OCI-M2 (cell line): ENCODE data around the gene PRUNE2.
"Not testable (repeated sequence)": the region's sequence is repeated elsewhere in the genome, so short reads cannot be mapped to it uniquely, and the experiment has no call there.

ENCODE experiments used
- DNase-seq: peaks from one replicate; lab custom pipeline; 2025; ENCODE audit not compliant: unreplicated experiment; lab: John Stamatoyannopoulos, UW

The PRUNE2 gene

DNA sequence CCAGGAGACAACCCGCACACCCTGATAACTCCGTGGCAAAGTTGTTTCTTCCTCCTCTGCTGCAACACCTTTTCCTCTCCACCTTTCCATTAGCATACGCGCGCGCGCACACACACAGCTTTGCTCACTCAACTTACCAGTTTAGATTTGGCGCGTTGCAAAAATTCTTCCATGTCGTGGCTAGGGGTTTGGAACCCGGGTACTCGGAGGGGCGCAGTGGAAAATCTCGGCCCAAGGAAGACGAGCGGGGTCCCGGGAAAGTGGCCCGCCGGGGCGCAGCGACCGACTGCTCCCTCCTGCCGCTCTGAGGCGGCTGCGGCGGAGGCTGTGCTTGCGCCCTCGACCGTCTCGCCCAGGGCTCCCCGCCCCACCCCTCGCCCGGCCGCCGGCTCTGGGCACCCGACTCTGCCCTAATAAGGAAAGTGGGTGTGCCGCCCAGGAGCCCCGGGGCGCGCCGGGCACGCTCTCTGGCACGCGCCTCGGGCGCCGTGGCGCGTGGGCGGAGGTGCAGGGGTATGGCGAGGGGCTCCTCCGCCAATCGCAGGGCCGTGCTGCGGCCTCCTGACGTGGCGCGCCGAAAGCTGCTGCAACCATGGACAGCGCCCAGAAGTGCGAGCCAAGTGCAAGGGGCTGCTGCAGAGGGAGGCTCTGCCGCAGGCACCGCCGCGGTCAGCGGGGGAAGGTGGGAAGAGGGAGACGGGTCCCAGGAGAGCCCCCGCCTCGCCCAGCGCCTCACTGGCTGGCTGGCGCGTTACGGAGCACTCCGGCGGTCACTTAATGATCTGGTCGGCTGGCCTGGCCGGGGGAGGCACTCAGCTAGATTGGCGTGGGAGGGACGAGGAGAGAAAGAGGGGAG, at the start of gene PRUNE2:
Gene PRUNE2 (minus strand): TSS at position 324 of the 856 bp plus-strand sequence. CDS start 151 bp downstream, at position 173.
- no peak for DNase-seq

DNA sequence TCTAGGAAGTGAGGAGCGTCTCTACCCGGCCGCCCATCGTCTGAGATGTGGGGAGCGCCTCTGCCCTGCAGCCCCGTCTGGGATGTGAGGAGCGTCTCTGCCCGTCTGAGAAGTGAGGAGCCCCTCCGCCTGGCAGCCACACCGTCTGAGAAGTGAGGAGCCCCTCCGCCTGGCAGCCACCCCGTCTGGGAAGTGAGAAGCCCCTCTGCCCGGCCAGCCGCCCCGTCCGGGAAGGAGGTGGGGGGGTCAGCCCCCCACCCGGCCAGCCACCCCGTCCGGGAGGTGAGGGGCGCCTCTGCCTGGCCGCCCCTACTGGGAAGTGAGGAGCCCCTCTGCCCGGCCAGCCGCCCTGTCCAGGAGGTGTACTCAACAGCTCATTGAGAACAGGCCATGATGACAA, 49.5 kb upstream of the PRUNE2 start:
- DNase-seq: not testable (repeated sequence)

DNA sequence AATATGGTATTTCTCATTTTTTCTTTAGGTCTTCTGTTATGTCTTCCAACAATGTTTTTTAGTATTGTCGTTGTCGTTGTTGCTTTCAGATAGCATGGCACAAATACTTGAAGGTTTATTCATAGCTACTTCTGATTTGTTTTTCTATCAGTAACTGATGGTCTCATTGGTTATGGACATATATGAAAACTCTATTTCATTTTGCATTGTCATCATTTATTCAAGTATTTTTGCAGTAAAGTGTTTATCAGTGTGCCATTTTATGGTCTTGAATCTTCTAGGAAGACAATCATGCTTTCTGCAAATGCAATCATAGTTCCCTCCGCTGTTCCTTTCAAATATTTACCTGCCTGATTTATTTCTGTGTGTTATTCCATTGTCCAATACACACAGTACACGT, 44.0 kb upstream of the PRUNE2 start:
- no peak for DNase-seq

- DNase-seq: no peak
Observed at GRCh38 chr9:76944011-76944410, 38.1 kb upstream of the PRUNE2 start.

- no peak for DNase-seq
Observed at GRCh38 chr9:76943054-76943453, 37.1 kb upstream of the PRUNE2 start.

GRCh38 chr9:76932757-76933156, 26.8 kb upstream of the PRUNE2 start:
- DNase-seq: no peak

- no peak for DNase-seq
Observed at GRCh38 chr9:76932265-76932664, 26.4 kb upstream of the PRUNE2 start.

GRCh38 chr9:76927540-76928240, 21.8 kb upstream of the PRUNE2 start:
- no peak for DNase-seq

DNA sequence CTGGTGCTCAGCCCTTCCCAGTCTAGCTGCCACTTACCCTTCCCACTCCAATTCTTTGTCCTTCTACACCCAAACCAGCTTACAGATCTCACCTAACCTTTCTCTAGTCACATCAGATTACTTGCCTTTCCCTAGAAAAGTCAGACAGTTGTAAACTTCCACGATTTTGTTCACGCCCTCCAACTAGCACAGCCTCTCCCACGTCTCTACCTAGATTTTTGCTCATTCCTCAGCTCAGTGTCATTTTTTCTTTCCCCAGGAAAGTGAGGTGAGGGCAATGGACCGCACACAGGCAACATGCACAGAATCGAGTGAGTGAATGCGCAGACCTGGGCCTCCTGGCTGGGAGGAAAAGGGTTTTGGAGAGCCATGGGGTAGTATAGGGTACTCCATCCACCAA, 20.9 kb upstream of the PRUNE2 start:
- no peak for DNase-seq

- no peak for DNase-seq
Observed at GRCh38 chr9:76926324-76926741, 20.4 kb upstream of the PRUNE2 start.

DNA sequence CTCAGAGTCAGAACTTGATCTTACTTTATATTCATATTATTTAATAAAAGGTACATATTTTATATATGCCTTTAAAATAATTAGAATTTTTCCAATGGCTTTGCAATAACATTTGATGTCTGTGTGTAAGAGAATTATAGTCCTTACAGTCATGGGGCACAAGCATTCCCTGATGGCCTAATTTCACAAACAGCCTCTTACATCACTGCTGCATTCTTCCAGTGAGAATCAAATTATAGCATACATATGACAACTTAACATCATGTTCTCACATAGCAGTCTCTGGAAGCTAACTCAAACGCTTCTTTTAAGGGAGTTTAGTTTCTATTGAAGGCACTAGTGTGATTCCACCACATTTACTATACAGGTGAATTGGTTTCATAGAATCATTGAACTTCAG, 15.3 kb upstream of the PRUNE2 start:
- DNase-seq: no peak

- DNase-seq: no peak
Observed at GRCh38 chr9:76917299-76917698, 11.4 kb upstream of the PRUNE2 start.

DNA sequence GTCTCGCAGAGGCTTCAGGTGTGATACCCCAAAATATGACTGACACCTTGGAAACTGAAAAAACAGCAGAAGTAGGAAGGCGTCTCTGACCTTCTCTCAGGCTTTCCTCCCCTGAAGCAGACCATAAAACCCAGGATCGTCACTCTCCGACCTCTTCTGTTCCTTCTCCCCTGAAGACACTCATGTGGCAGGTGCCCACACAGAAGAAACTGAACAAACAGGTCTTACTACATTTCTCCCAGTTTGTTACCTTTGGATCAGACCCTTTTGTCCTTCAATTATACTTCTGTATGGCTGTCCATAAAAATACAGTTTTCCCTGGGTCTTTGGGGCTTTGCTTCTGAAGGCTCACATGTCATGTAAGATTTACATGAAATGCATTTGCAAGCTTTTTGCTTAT, 10.3 kb upstream of the PRUNE2 start:
- DNase-seq: no peak

- no peak for DNase-seq
Observed at GRCh38 chr9:76913467-76913866, 7.6 kb upstream of the PRUNE2 start.

DNA sequence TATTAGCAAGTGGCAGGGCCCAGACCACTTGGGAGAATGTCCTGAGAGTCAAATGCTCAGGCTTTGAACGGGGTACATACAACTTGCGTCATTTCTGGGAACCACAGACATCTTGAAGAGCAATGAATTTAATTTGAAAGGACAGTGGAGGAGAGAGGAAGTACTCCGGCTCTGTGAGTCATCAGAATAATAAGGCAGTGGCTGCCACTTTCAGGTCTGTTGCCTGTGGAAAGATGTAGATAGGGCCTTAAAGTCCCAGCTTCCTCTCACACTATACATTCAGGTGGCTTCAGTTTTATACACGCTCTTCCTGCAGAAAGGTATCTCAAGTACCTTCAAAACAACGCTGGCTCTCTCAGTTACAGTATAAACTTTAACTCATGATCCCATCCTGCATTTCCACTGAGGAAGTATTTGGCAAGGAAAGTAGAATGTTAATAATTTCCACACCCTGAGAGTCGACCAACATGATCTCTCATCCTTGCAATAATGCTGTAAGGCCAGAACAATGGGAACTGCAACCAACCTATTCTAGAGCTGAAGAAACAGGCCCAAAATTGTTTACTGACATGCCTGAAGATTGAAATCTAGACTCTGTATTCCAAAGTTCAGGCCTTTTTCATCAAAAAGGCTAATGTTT, 6.8 kb upstream of the PRUNE2 start:
- no peak for DNase-seq

- DNase-seq: no peak
Observed at GRCh38 chr9:76911971-76912370, 6.1 kb upstream of the PRUNE2 start.

DNA sequence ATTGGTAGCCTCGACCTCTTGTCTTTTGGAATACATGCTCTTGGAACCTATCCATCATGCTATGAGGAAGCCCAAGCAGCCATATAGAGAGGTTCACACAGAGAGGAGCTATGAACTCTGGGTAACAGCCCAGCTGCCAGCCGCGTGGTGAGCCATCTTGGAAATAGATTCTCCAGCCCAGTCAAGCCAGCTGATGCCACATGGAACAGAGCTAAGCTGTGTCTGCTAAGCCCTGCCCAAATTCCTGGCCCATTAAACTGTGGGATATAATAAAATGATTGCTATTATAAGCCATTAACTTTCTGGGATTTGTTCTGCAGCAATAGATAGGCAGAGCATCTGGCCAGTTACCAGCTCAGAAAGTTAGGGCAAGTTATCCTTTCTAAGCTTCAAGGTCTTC, 4.9 kb upstream of the PRUNE2 start:
- no peak for DNase-seq

DNA sequence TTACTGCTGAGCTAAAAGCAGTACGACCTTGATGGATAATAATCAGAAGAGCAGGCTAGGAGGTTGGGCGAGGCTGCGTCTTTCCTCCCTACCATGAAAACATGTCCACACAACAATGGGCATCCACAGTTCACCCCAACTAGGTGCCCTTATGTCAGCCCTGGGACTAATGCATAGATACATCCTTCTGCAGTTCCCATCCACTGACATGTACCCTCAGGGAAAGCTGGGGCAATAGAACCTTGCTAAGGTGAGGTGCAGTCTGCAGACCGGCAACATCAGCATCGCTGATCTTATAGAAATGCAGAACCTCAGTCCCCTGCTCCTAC, 697 bp upstream of the PRUNE2 start:
- no peak for DNase-seq

DNA sequence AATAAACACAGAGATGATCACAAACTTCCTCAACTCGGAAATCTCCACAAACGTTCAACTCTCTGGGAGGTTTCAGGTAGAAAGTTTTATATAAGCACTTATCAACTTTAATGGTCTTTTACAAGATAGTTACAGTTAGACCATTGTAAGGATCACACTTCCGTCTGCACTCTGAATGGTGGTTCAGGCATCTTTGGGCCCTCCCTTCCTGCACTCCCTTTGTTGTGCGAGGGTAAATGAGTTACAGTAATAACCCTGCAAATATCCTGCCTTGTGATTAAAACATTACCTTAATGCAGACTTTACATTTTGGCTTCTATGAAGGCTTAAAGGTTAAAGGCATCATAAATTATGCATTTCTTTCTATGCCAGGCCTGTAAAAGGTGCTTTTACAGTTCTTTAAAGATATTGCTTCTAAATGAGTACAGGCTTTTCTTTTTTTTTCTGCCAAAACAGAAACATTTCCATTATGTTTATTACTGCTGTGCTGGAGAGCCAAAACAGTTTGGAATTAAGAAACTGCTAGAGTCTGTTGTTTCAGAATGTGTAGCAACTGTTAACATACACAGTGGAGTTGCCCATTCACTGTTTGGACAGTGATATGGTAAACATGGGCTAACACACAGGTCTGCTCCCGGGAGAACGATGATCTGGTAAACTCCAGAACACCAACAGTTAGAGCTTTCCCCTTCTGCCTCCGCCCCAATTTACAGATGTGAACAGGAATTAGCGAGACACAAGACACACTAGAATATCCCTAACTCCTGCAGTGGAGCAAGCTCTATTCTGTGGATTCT, 1.1 kb downstream of the PRUNE2 start:
- no peak for DNase-seq

DNA sequence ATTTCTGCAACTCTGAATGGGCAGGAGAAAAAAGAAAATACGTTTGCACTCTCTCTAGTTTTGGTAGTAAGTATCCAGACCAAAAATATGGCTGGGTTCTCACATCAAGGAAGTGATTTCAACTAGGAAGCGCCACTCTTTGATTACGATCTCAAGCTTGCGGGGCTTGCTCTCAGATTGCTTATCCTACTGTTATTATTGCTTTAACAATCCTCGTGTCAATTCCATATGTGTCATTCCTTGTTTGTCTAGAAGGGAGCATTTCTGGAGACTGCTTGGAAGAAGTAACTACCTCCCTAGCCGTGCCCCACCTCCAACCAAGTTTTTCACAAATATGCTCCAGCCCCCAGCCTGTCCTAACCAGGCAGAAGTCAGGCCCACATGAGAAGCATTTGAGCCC, 3.5 kb downstream of the PRUNE2 start:
- DNase-seq: no peak

- DNase-seq: no peak
Observed at GRCh38 chr9:76901801-76902200, 4.1 kb downstream of the PRUNE2 start.
